ENCODE data around the gene TTC12.

TTC12 gene

GRCh38 chr11:113397212-113397611, 82.8 kb downstream of the TTC12 start:
- DNase-seq (ENCODE audit: extremely low spot score, insufficient read length, low read depth) (no peak), FAIRE-seq (no peak)

GRCh38 chr11:113397821-113398220, 83.4 kb downstream of the TTC12 start:
- DNase-seq (ENCODE audit: extremely low spot score, insufficient read length, low read depth) = no peak
- no peak for FAIRE-seq

- FAIRE-seq (no peak), DNase-seq (ENCODE audit: extremely low spot score, insufficient read length, low read depth) (no peak)
Measured at GRCh38 chr11:113398669-113399430, 84.5 kb downstream of the TTC12 start.

- DNase-seq (ENCODE audit: extremely low spot score, insufficient read length, low read depth) = no peak
- FAIRE-seq = no peak
Measured at GRCh38 chr11:113400631-113401230, 86.3 kb downstream of the TTC12 start.

- DNase-seq (ENCODE audit: extremely low spot score, insufficient read length, low read depth) = no peak
- no peak for FAIRE-seq
Measured at GRCh38 chr11:113401718-113402117, 87.3 kb downstream of the TTC12 start.

- DNase-seq (ENCODE audit: extremely low spot score, insufficient read length, low read depth) = no peak
- no peak for FAIRE-seq
Measured at GRCh38 chr11:113404859-113405430, 90.6 kb downstream of the TTC12 start.

- DNase-seq (ENCODE audit: extremely low spot score, insufficient read length, low read depth) = no peak
- no peak for FAIRE-seq
Measured at GRCh38 chr11:113405724-113406478, 91.5 kb downstream of the TTC12 start.

GRCh38 chr11:113407163-113407562, 92.8 kb downstream of the TTC12 start:
- DNase-seq (ENCODE audit: extremely low spot score, insufficient read length, low read depth) = no peak

GRCh38 chr11:113408206-113408605, 93.8 kb downstream of the TTC12 start:
- FAIRE-seq (no peak), DNase-seq (ENCODE audit: extremely low spot score, insufficient read length, low read depth) (no peak)

More at GRCh38 chr11:113407163-113407562, 92.8 kb downstream of the TTC12 start:
- no peak for FAIRE-seq

- DNase-seq (ENCODE audit: extremely low spot score, insufficient read length, low read depth) (no peak), FAIRE-seq (no peak)
Measured at GRCh38 chr11:113408887-113409286, 94.5 kb downstream of the TTC12 start.

GRCh38 chr11:113409526-113409925, 95.1 kb downstream of the TTC12 start:
- FAIRE-seq = no peak
- no peak for DNase-seq (ENCODE audit: extremely low spot score, insufficient read length, low read depth)

- DNase-seq (ENCODE audit: extremely low spot score, insufficient read length, low read depth) (no peak), FAIRE-seq (no peak)
Measured at GRCh38 chr11:113410414-113411135, 96.2 kb downstream of the TTC12 start.

GRCh38 chr11:113411536-113411935, 97.2 kb downstream of the TTC12 start:
- no peak for DNase-seq (ENCODE audit: extremely low spot score, insufficient read length, low read depth)

GRCh38 chr11:113412675-113413074, 98.3 kb downstream of the TTC12 start:
- DNase-seq (ENCODE audit: extremely low spot score, insufficient read length, low read depth) = no peak
- no peak for FAIRE-seq

More at GRCh38 chr11:113411536-113411935, 97.2 kb downstream of the TTC12 start:
- no peak for FAIRE-seq

- FAIRE-seq = no peak
Measured at GRCh38 chr11:113415343-113415742, 101.0 kb downstream of the TTC12 start.

More at GRCh38 chr11:113415343-113415742, 101.0 kb downstream of the TTC12 start:
- DNase-seq (ENCODE audit: extremely low spot score, insufficient read length, low read depth) = no peak
